OCI-LY1 (cell line): ENCODE measurements around the gene C16orf90.
A peak's percentile ranks its signal among the peaks of the same experiment; 100 is the strongest.

ENCODE experiments used
- CTCF ChIP-seq: fragments of 200-600 bp; sonication (generic), shearing (Covaris generic); IDR thresholded peaks from 2 replicates; pipeline ENCODE4 v1.5.1; 2017; ENCODE audit warnings: mild to moderate bottlenecking, antibody characterized with exemption, low read length, moderate library complexity, mixed read lengths
- EZH2 ChIP-seq: fragments of 200-600 bp; sonication (generic), shearing (Covaris generic); IDR thresholded peaks from 2 replicates; pipeline ENCODE4 v1.8.0; 2017; ENCODE audit warnings: borderline replicate concordance, mixed run types, mild to moderate bottlenecking, antibody characterized with exemption, low read length, moderate library complexity, mixed read lengths

GRCh38 chr16:3457434-3458252 is 37.6 kb downstream of the C16orf90 start:
- peak; percentile 39 for TF ChIP-seq CTCF
- TF ChIP-seq EZH2: no peak
